Pancreas (tissue), 10 donors: Measurements from ENCODE around the gene ZSCAN20. TPM values are rescaled to one million over a fixed set of nuclear protein-coding genes. Genes with fewer than 3 reads are reported as not detected.

Experiments
- ATAC-seq, 4 donors: fragments of 200-7000 bp; cut with Tn5 transposase; one replicate each; pipeline versions ENCODE4 v1.8.0 to v1.9.1; 2020; ENCODE audit warnings: mild to moderate bottlenecking in 4 of 4, moderate library complexity in 4 of 4
- DNase-seq, 6 donors: peaks; one replicate each; pipeline ENCODE4 v3.0.0-alpha.2; 2020
- FAIRE-seq: peaks from 2 replicates; lab custom pipeline; 2012; peaks lifted over from hg19 to GRCh38; lab: Jason Lieb, UNC
- H3K27ac ChIP-seq, 4 donors: fragments of 200-600 bp; sonication (generic); 1 replicate in 3 of 4; 2 replicates in 1 of 4; pipeline versions ENCODE4 v1.5.0 to v1.8.0; 2020
- H3K27me3 ChIP-seq, 4 donors: fragments of 200-600 bp; one replicate each; pipeline ENCODE4 v1.8.0; 2021
- H3K36me3 ChIP-seq, 3 donors: fragments of 200-600 bp; sonication (generic) in 1 of 3; one replicate each; pipeline versions ENCODE4 v1.5.0 to v1.8.0; 2020 to 2021
- H3K4me1 ChIP-seq, 3 donors: fragments of 200-600 bp; one replicate each; pipeline ENCODE4 v1.8.0; 2021
- H3K4me3 ChIP-seq, 4 donors: fragments of 200-600 bp; sonication (generic) in 2 of 4; one replicate each; pipeline versions ENCODE4 v1.5.0 to v1.8.0; 2020 to 2021
- H3K9me3 ChIP-seq, 4 donors: fragments of 200-600 bp; one replicate each; pipeline ENCODE4 v1.8.0; 2021
- CTCF ChIP-seq, 4 donors: fragments of 200-600 bp; sonication (generic) in 3 of 4; IDR thresholded peaks; one replicate each; pipeline versions ENCODE4 v1.5.0 to v1.8.0; 2021; ENCODE audit warnings: antibody characterized with exemption in 4 of 4
- WGBS, 2 donors: extraction: QIAGEN DNeasy Blood & Tissue Kit; methylation state at CpG; one replicate each; pipeline ENCODE4 v1.1.7; 2013; 5-methylcytosine and 5-hydroxymethylcytosine counted together
- intact Hi-C, 3 donors: fragments of 100-400 bp; cut with DNase I; formaldehyde crosslinking; loops; one replicate each; pipeline versions ENCODE4 v1.11.1 to v1.14.2; 2022
- polyA plus RNA-seq, 2 donors: library from polyadenylated mRNA; stranded (reverse); fragments of 200-250 nt; gene quantifications; one replicate each; pipeline ENCODE4 v1.2.3, GENCODE V29; 2013
- total RNA-seq, 6 donors: library from RNA; stranded (reverse); fragmentation: NEBNext Ultra II Directional in 4 of 6; extraction: Animal tissue kit (Norgen Biotek cat#: 25700) in 4 of 6; gene quantifications; one replicate each; pipeline versions ENCODE4 v1.2.1 to v1.2.4, GENCODE V29; 2021 to 2023
- donor health status: healthy with polysubstance abuse.
- donor health status: DM: no; HTN: no; CAD: no; lungs with moderate emphysema.
- donor health status: DM: no; HTN: no; CAD: no.
- donor health status: control.
- donor health status: control.
- donor health status: Bipolar disorder and iron deficiency.
- donor health status: DM: yes; HTN: yes; CAD: no.
- donor health status: DM: no; HTN: no; CAD: no.
- donor health status: DM: no; HTN: no; CAD: no.
- donor health status: DM: yes; HTN: yes; CAD: no.

The ZSCAN20 gene
- total and polyA plus RNA-seq, 8 donors, result 0.68 to 3.4 (median 1.8) TPM

- H3K4me3 ChIP-seq, result no peak overlapping the region
- ATAC-seq, result no peak
- H3K36me3 ChIP-seq, result no peaks in the 10 kb centered on the region
- H3K4me1 ChIP-seq, result no peaks in the 10 kb centered on the region
- no peak overlapping the region for H3K27ac ChIP-seq
- H3K27me3 ChIP-seq, result no peaks in the 10 kb centered on the region
- no peak for FAIRE-seq
- WGBS, 2 donors, result 88 to 94% methylated on average over 6 of the region's 6 CpGs
- intact Hi-C loops, result no loop called here
- no peak for TF ChIP-seq CTCF (IDR thresholded peaks at IDR 0.05)
- H3K9me3 ChIP-seq, result no peaks in the 10 kb centered on the region
- no peak for DNase-seq
These were observed 33.9 kb upstream of the ZSCAN20 start for GRCh38 chr1:33438364-33439160.

- DNase-seq (no peak), FAIRE-seq (no peak), ATAC-seq (no peak)
- 37 to 60% methylated on average over 1 of the region's 1 CpG for whole genome bisulfite sequencing, 2 donors
- H3K9me3 ChIP-seq, result no peaks in the 10 kb centered on the region
- no peaks in the 10 kb centered on the region for H3K4me1 ChIP-seq
- no peaks in the 10 kb centered on the region for H3K27me3 ChIP-seq
- H3K27ac ChIP-seq, result no peak overlapping the region
- no peak for TF ChIP-seq CTCF (IDR thresholded peaks at IDR 0.05)
- no peaks in the 10 kb centered on the region for H3K36me3 ChIP-seq
- intact Hi-C loops, result no loop called here
- no peak overlapping the region for H3K4me3 ChIP-seq
These were observed 32.8 kb upstream of the ZSCAN20 start for GRCh38 chr1:33439662-33440061.

DNA sequence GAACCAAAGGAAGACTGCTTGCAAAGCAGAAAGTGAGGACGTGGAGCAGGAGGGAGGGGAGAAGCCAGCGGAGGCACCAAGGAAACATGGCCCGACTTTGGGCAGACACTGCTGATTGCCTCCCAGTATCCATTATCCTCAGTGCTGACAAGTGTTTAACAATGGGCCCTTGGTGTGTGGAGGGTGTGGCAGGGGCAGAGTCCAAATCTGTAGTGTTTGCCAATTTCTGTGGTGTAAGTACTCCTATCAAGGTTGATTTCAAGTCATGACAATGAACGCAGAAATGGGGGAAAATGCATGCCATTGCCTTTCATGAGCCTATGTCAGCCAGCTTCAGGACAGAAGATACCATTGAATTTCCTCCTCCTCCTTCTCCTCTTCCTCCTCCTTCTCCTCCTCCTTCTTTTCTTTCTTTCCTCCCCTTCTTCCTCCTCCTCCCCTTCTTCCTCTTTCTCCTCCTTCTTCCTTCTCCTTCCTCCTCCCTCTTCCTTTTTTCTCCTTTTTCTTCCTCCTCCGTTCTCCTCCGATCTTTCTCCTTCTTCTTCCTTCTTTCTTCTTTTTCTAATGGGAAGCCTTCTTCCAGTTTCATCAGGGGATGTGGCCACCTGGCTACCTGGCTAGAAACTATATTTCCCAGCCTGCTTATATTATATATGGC lies 31.2 kb upstream of the ZSCAN20 start:
- H3K4me1 ChIP-seq, result no peaks in the 10 kb centered on the region
- FAIRE-seq (no peak), DNase-seq (no peak), ATAC-seq (no peak)
- no peak overlapping the region for H3K4me3 ChIP-seq
- no peaks in the 10 kb centered on the region for H3K27me3 ChIP-seq
- H3K36me3 ChIP-seq, result no peaks in the 10 kb centered on the region
- TF ChIP-seq CTCF (IDR thresholded peaks at IDR 0.05), result no peak
- H3K9me3 ChIP-seq, result no peaks in the 10 kb centered on the region
- WGBS, 2 donors, result 82 to 85% methylated on average over 6 of the region's 6 CpGs
- H3K27ac ChIP-seq, result no peak overlapping the region
- intact Hi-C loops, result no loop called here

DNA sequence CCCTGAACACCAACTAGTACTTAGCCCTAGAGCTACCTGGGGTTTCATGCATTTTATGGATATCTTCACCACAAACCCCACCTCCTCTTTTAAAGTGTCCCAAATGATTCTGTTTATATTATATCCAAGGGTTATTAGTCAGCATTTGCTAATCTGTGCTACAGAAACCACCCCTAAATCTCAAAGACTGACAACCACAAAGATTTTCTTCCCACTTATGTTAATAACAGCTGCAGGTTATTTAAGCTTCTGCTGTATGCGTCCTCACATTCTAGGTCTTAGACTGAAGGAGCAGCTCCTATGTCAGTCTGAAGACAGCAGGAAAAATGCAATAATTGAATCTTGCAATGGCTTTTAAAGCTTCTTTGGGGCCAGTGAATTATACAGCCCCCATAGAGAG lies 30.3 kb upstream of the ZSCAN20 start:
- Histone ChIP-seq H3K4me1 (no peaks in the 10 kb centered on the region), H3K9me3 (no peaks in the 10 kb centered on the region), H3K4me3 (no peak overlapping the region), H3K36me3 (no peaks in the 10 kb centered on the region), H3K27ac (no peak overlapping the region), H3K27me3 (no peaks in the 10 kb centered on the region)
- FAIRE-seq (no peak), DNase-seq (no peak), ATAC-seq (no peak)
- intact Hi-C loops, result no loop called here
- TF ChIP-seq CTCF (IDR thresholded peaks at IDR 0.05), result no peak
- WGBS, 2 donors, result 81 to 100% methylated on average over 1 of the region's 1 CpG
